Thymus (tissue), 11 donors: Measurements from ENCODE around the gene CRYBA2. TPM values are rescaled to one million over a fixed set of nuclear protein-coding genes. Genes with fewer than 3 reads are reported as not detected.

Experiments
- DNase-seq, 9 donors: peaks; one replicate each; pipeline ENCODE4 v3.0.0-alpha.2; 2013; ENCODE audit warnings: low spot score in 9 of 9, low read depth in 6 of 9, missing footprints in 1 of 9
- H3K27ac ChIP-seq, 2 donors: one replicate each; pipeline ENCODE4 v1.5.1; 2013; ENCODE audit warnings: control low read depth in 1 of 2, low read depth in 1 of 2, low read length in 1 of 2, mild to moderate bottlenecking in 1 of 2, moderate library complexity in 1 of 2
- H3K27me3 ChIP-seq, 2 donors: one replicate each; pipeline ENCODE4 v1.5.1; 2013; ENCODE audit warnings: low read length in 1 of 2; ENCODE audit not compliant: control insufficient read depth in 2 of 2, insufficient read depth in 1 of 2
- H3K36me3 ChIP-seq, 2 donors: one replicate each; pipeline ENCODE4 v1.5.1; 2013; ENCODE audit warnings: low read length in 1 of 2, mild to moderate bottlenecking in 1 of 2, moderate library complexity in 1 of 2; ENCODE audit not compliant: control insufficient read depth in 2 of 2, insufficient read depth in 2 of 2
- H3K4me1 ChIP-seq, 2 donors: one replicate each; pipeline ENCODE4 v1.5.1; 2013; ENCODE audit warnings: low read length in 2 of 2; ENCODE audit not compliant: control insufficient read depth in 2 of 2, insufficient read depth in 2 of 2
- H3K4me3 ChIP-seq, 2 donors: one replicate each; pipeline ENCODE4 v1.5.1; 2013; ENCODE audit warnings: low read length in 2 of 2, control low read depth in 1 of 2, mild to moderate bottlenecking in 1 of 2
- H3K9me3 ChIP-seq, 2 donors: one replicate each; pipeline ENCODE4 v1.5.1; 2013; ENCODE audit warnings: low read length in 1 of 2, mild to moderate bottlenecking in 1 of 2; ENCODE audit not compliant: control insufficient read depth in 2 of 2, insufficient read depth in 1 of 2
- WGBS: extraction: QIAGEN DNeasy Blood & Tissue Kit; methylation state at CpG from one replicate; pipeline ENCODE4 v1.1.7; 2013; 5-methylcytosine and 5-hydroxymethylcytosine counted together
- polyA plus RNA-seq: library from polyadenylated mRNA; stranded (reverse); fragments of 200-250 nt; gene quantifications from one replicate; pipeline ENCODE4 v1.2.3, GENCODE V29; 2013
- total RNA-seq: library from RNA; stranded (reverse); fragments of 120-200 nt; gene quantifications from one replicate; pipeline ENCODE4 v1.2.4, GENCODE V29; 2013
- donor health status: healthy.

CRYBA2 gene
- total and polyA plus RNA-seq, 2 donors: 0.14 to 0.55 TPM

DNA sequence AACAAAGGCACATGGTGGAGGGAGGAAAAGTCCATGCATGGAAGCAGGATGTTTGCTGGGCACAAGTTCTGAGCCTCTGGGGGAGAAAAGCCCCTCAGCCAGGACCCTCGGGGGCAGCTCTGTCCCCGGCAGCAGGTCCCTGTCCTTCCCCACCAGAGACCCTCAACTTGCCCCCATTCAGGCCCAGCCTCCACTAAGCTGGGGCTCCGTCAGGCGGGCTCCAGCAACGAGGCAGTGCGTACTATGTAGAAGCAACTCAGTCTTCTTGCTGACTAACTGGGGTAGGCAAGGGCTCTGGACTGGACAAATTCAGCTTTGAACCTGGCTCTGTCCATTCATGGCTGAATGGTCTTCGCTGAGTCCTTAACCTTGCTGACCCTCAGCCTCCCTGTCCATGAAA lies 25.1 kb upstream of the CRYBA2 start:
- 93% methylated on average over 7 of the region's 7 CpGs for WGBS
- Histone ChIP-seq H3K27ac (no peak overlapping the region), H3K36me3 (no peaks in the 10 kb centered on the region), H3K9me3 (peaks cover 0 to 1% of the 10 kb centered on the region in 2 donors), H3K4me1 (no peaks in the 10 kb centered on the region), H3K27me3 (peaks cover 0 to 43% of the 10 kb centered on the region in 2 donors), H3K4me3 (no peak overlapping the region)
- DNase-seq: no peak

GRCh38 chr2:219017201-219017931 lies 24.1 kb upstream of the CRYBA2 start:
- peaks cover 0 to 1% of the 10 kb centered on the region in 2 donors for H3K9me3 ChIP-seq
- no peak for DNase-seq
- no peaks in the 10 kb centered on the region for H3K36me3 ChIP-seq
- no peaks in the 10 kb centered on the region for H3K4me1 ChIP-seq
- no peak overlapping the region for H3K27ac ChIP-seq
- no peak overlapping the region for H3K4me3 ChIP-seq
- WGBS: 83% methylated on average over 14 of the region's 14 CpGs
- H3K27me3 ChIP-seq: peaks cover 0 to 42% of the 10 kb centered on the region in 2 donors

DNA sequence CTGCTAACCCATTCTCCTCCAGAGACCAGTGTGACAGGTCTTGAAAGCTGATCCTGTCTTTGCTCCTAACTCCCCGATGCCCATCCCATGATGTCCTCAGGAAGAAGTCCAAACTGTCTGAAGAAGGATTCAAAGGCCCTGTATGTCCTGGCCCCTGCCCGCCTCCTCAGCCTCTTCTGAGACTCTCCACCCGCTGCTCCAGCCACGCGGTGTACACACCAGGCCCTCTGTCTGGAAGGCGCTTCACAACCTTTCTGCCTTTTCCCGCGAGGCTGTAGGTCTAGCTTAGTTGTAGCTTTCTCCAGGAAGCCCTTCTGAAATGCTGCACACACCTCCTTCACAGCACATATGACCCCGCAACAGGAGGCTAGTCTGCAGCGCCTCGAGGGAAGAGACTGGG lies 23.5 kb upstream of the CRYBA2 start:
- no peak for DNase-seq
- peaks cover 0 to 40% of the 10 kb centered on the region in 2 donors for H3K27me3 ChIP-seq
- H3K36me3 ChIP-seq: no peaks in the 10 kb centered on the region
- 93% methylated on average over 11 of the region's 11 CpGs for WGBS
- no peak overlapping the region for H3K27ac ChIP-seq
- H3K4me3 ChIP-seq: no peak overlapping the region
- peaks cover 0 to 1% of the 10 kb centered on the region in 2 donors for H3K9me3 ChIP-seq
- H3K4me1 ChIP-seq: no peaks in the 10 kb centered on the region

GRCh38 chr2:219010873-219011272 lies 17.7 kb upstream of the CRYBA2 start:
- no peaks in the 10 kb centered on the region for H3K36me3 ChIP-seq
- WGBS: 96% methylated on average over 5 of the region's 5 CpGs
- peaks cover 0 to 41% of the 10 kb centered on the region in 2 donors for H3K27me3 ChIP-seq
- H3K9me3 ChIP-seq: peaks cover 0 to 1% of the 10 kb centered on the region in 2 donors
- H3K4me1 ChIP-seq: no peaks in the 10 kb centered on the region
- no peak overlapping the region for H3K27ac ChIP-seq
- no peak for DNase-seq
- H3K4me3 ChIP-seq: no peak overlapping the region

GRCh38 chr2:219010162-219010756 lies 17.0 kb upstream of the CRYBA2 start:
- H3K27me3 ChIP-seq: peaks cover under 1 to 48% of the 10 kb centered on the region in 2 donors
- H3K4me3 ChIP-seq: no peak overlapping the region
- WGBS: 58% methylated on average over 6 of the region's 6 CpGs
- peaks cover 0 to 1% of the 10 kb centered on the region in 2 donors for H3K9me3 ChIP-seq
- no peak overlapping the region for H3K27ac ChIP-seq
- no peaks in the 10 kb centered on the region for H3K4me1 ChIP-seq
- H3K36me3 ChIP-seq: no peaks in the 10 kb centered on the region
- no peak for DNase-seq

GRCh38 chr2:219009294-219009693 lies 16.1 kb upstream of the CRYBA2 start:
- Histone ChIP-seq H3K27me3 (peaks cover 3 to 55% of the 10 kb centered on the region in 2 donors), H3K9me3 (peaks cover 0 to 1% of the 10 kb centered on the region in 2 donors), H3K4me1 (no peaks in the 10 kb centered on the region), H3K4me3 (no peak overlapping the region), H3K27ac (no peak overlapping the region), H3K36me3 (no peaks in the 10 kb centered on the region)
- 81% methylated on average over 2 of the region's 2 CpGs for whole genome bisulfite sequencing
- no peak for DNase-seq

GRCh38 chr2:219003979-219004378 lies 10.8 kb upstream of the CRYBA2 start:
- WGBS: 95% methylated on average over 3 of the region's 3 CpGs
- Histone ChIP-seq H3K4me1 (peaks cover 13 to 15% of the 10 kb centered on the region in 2 donors), H3K36me3 (no peaks in the 10 kb centered on the region), H3K27me3 (peaks cover 50 to 83% of the 10 kb centered on the region in 2 donors), H3K4me3 (no peak overlapping the region), H3K27ac (no peak overlapping the region), H3K9me3 (peaks cover 0 to 1% of the 10 kb centered on the region in 2 donors)
- DNase-seq: no peak

- H3K9me3 ChIP-seq: peaks cover 0 to 1% of the 10 kb centered on the region in 2 donors
Measured at GRCh38 chr2:219003267-219003634, 10.0 kb upstream of the CRYBA2 start.

More at GRCh38 chr2:219003267-219003634, 10.0 kb upstream of the CRYBA2 start:
- H3K27ac ChIP-seq: no peak overlapping the region
- H3K27me3 ChIP-seq: peaks cover 54 to 87% of the 10 kb centered on the region in 2 donors
- 12% methylated on average over 20 of the region's 20 CpGs for WGBS
- H3K4me3 ChIP-seq: no peak overlapping the region
- H3K4me1 ChIP-seq: peaks cover 13 to 15% of the 10 kb centered on the region in 2 donors
- no peaks in the 10 kb centered on the region for H3K36me3 ChIP-seq
- no peak for DNase-seq
